ENCODE results near the gene MRPL46.

DNA sequence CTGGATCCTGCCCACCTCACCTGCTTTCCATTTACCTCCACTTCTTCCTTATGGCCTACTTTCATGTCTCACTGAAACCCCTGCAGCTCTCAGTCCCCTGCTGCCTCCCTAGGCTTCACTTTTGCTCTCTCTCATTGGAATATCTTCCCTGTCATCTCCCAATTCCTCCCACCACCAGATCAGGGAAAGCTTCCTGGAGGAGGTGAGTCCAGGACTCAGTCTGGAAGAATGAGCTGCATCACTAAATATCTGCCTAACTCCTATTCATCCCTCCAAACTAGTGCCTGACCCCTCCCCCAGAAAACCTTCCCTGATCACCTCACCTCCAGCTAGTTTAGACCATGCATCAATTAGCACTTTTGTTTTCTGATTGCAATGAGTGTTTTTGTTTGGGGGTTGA is 37.1 kb downstream of the MRPL46 start:
- no peak for TF ChIP-seq CTCF (conservative IDR thresholded peaks at IDR 0.05; ENCODE audit: low read length)
- TF ChIP-seq EZH2phosphoT487 (IDR thresholded peaks at IDR 0.05; ENCODE audit: borderline replicate concordance): no peak

Measured in Loucy (cell line).